Endothelial cell of umbilical vein (primary cell): Measurements from ENCODE around the gene SOX13. TPM values are rescaled to one million over a fixed set of nuclear protein-coding genes. Genes with fewer than 3 reads are reported as not detected.
A peak's percentile ranks its signal among the peaks of the same experiment; 100 is the strongest.
"Not testable (repeated sequence)": the region's sequence is repeated elsewhere in the genome, so short reads cannot be mapped to it uniquely, and the experiment has no call there.

Source experiments
- BruUV-seq: library from RNA; stranded (reverse); fragments of 400-500 nt; replicated peaks from 2 replicates; lab custom pipeline; 2021; lab: Mats Ljungman, UMichigan
- CTCF ChIA-PET: fragments of 300-600, 350-600 bp; sonication (Branson Sonifier 250); formaldehyde crosslinking; loops from one replicate; lab custom pipeline; 2021; ENCODE audit warnings: antibody characterized with exemption, inconsistent platforms; lab: Charles Lee
- POLR2A ChIA-PET: fragments of 300-600, 350-600 bp; sonication (Branson Sonifier 250); formaldehyde crosslinking; loops from one replicate; lab custom pipeline; 2021; ENCODE audit warnings: antibody characterized with exemption, inconsistent platforms; lab: Charles Lee
- DNase-seq: peaks from one replicate; pipeline ENCODE4 v3.0.0-alpha.2; 2011; ENCODE audit warnings: low read depth, low spot score
- FAIRE-seq: peaks from 2 replicates; lab custom pipeline; 2011; peaks lifted over from hg19 to GRCh38; lab: Jason Lieb, UNC
- H2AFZ ChIP-seq: 2 replicates; pipeline ENCODE4 v1.6.0; 2012; ENCODE audit warnings: low read depth, low read length, control low read depth, inconsistent platforms
- H3K27ac ChIP-seq: 2 replicates; pipeline ENCODE4 v1.5.1; 2011; ENCODE audit warnings: low read depth, mild to moderate bottlenecking, control low read depth, low read length, moderate library complexity; ENCODE audit not compliant: insufficient read depth
- H3K27me3 ChIP-seq, 2 experiments: 2 replicates each; pipeline versions ENCODE4 v1.6.0 to v1.6.1; 2011; ENCODE audit warnings: low read length in 2 of 2, mixed read lengths in 1 of 2; ENCODE audit not compliant: control insufficient read depth in 2 of 2, insufficient read depth in 2 of 2
- H3K36me3 ChIP-seq, 2 experiments: 2 replicates in 1 of 2; 3 replicates in 1 of 2; pipeline ENCODE4 v1.5.1; 2011; ENCODE audit warnings: low read length in 2 of 2, mild to moderate bottlenecking in 1 of 2, moderate library complexity in 1 of 2; ENCODE audit not compliant: control insufficient read depth in 2 of 2, insufficient read depth in 2 of 2; ENCODE audit errors: extremely low read depth in 1 of 2
- H3K4me1 ChIP-seq: 3 replicates; pipeline ENCODE4 v1.5.1; 2011; ENCODE audit warnings: mild to moderate bottlenecking, low read length; ENCODE audit not compliant: control insufficient read depth, insufficient read depth; ENCODE audit errors: extremely low read depth
- H3K4me2 ChIP-seq: 2 replicates; pipeline ENCODE4 v1.6.1; 2011; ENCODE audit warnings: low read length, control low read depth, mixed read lengths; ENCODE audit not compliant: insufficient read depth
- H3K4me3 ChIP-seq, 3 experiments: fragments of 200-600 bp in 1 of 3; sonication (generic), shearing (Covaris generic) in 1 of 3; replicated peaks in 1 of 3; 2 replicates each; pipeline ENCODE4 v1.5.1; 2011 to 2016; ENCODE audit warnings: control low read depth in 3 of 3, low read length in 3 of 3, mild to moderate bottlenecking in 2 of 3, inconsistent platforms in 1 of 3, low read depth in 1 of 3, moderate library complexity in 1 of 3; ENCODE audit not compliant: insufficient read depth in 1 of 3
- H3K79me2 ChIP-seq: 2 replicates; pipeline ENCODE4 v1.6.0; 2012; ENCODE audit warnings: low read length, inconsistent platforms; ENCODE audit not compliant: control insufficient read depth, insufficient read depth
- H3K9ac ChIP-seq: replicated peaks from 2 replicates; pipeline ENCODE3; 2011; ENCODE audit warnings: low read length, control low read depth; ENCODE audit not compliant: insufficient read depth; ENCODE audit errors: extremely low read depth
- H3K9me1 ChIP-seq: replicated peaks from 3 replicates; pipeline ENCODE4 v1.6.0; 2011; ENCODE audit warnings: mild to moderate bottlenecking, low read length; ENCODE audit not compliant: control insufficient read depth, insufficient read depth; ENCODE audit errors: extremely low read depth
- H3K9me3 ChIP-seq: replicated peaks from 2 replicates; pipeline ENCODE4 v1.5.1; 2012; ENCODE audit warnings: low read length, inconsistent platforms; ENCODE audit not compliant: control insufficient read depth, insufficient read depth
- H4K20me1 ChIP-seq: replicated peaks from 2 replicates; pipeline ENCODE3; 2011; ENCODE audit warnings: mild to moderate bottlenecking, low read length; ENCODE audit not compliant: control insufficient read depth, insufficient read depth; ENCODE audit errors: extremely low read depth
- GATA2 ChIP-seq: IDR thresholded peaks from 2 replicates; pipeline ENCODE4 v1.7.0; 2011; ENCODE audit warnings: low read depth, mild to moderate bottlenecking, moderate library complexity, mixed read lengths, low read length; ENCODE audit not compliant: insufficient read length, insufficient read depth
- MYC ChIP-seq: IDR thresholded peaks from one replicate; pipeline ENCODE4 v1.6.1; 2011; ENCODE audit warnings: mild to moderate bottlenecking, low read depth, low read length
- dilution Hi-C: fragments of 300-500 bp; cut with MboI; formaldehyde crosslinking; loops from one replicate; pipeline ENCODE4 v1.15.0; 2019; ENCODE audit warnings: low sequenced_read_pairs; ENCODE audit not compliant: extremely low pct_ligation_motif_present
- intact Hi-C: fragments of 100-400 bp; cut with micrococcal nuclease; formaldehyde crosslinking; loops from one replicate; pipeline ENCODE4 v1.10.0; 2022
- polyA plus RNA-seq, 4 experiments: library from polyadenylated mRNA; depleted of rRNA in 3 of 4; stranded (reverse) in 3 of 4; unstranded in 1 of 4; fragments of >200 nt; gene quantifications; 2 replicates each; pipeline versions ENCODE4 v1.2.1 to v1.2.3, GENCODE V29; 2011 to 2012; ENCODE audit warnings: missing spikeins in 1 of 4
- total RNA-seq: library from RNA; stranded (reverse); gene quantifications from 2 replicates; pipeline ENCODE4 v1.2.3, GENCODE V29; 2021

The SOX13 gene
- total and polyA plus RNA-seq, 2 donors (not counting 3 experiments of a cell fraction or from before 2014, with no cell fraction given): 40.8 to 57.7 TPM

- H2AFZ ChIP-seq, H4K20me1 ChIP-seq, H3K9me1 ChIP-seq, H3K4me2 ChIP-seq, POLR2A ChIA-PET, dilution Hi-C loops, H3K4me3 ChIP-seq, H3K9ac ChIP-seq, H3K27ac ChIP-seq, BruUV-seq, H3K27me3 ChIP-seq, DNase-seq, FAIRE-seq, H3K36me3 ChIP-seq, intact Hi-C loops, H3K9me3 ChIP-seq: not testable (repeated sequence)
- Histone ChIP-seq H3K4me1 (peaks cover 38% of the 10 kb centered on the region), H3K79me2 (peaks cover 23% of the 10 kb centered on the region)
- CTCF ChIA-PET: interaction anchor here (0.6 to 6.8 kb wide), 5 partner anchors 9 to 453 kb away, joined by 3 to 50 read pairs (median 4); no protein-coding TSS in a partner anchor
Observed at GRCh38 chr1:204099754-204100153, 26.8 kb downstream of the SOX13 start.

- Histone ChIP-seq H3K27me3 (no peaks in the 10 kb centered on the region), H3K27ac (peak overlapping the region; percentile 1), H3K9ac (no peak overlapping the region), H4K20me1 (no peaks in the 10 kb centered on the region), H2AFZ (peak overlapping the region; percentile 4), H3K4me2 (peak overlapping the region; percentile 54), H3K36me3 (no peaks in the 10 kb centered on the region), H3K79me2 (peaks cover 17% of the 10 kb centered on the region), H3K9me3 (no peaks in the 10 kb centered on the region), H3K9me1 (no peaks in the 10 kb centered on the region), H3K4me3 (no peak overlapping the region), H3K4me1 (peaks cover 37% of the 10 kb centered on the region)
- BruUV-seq: no TSS peak
- DNase-seq (peak; percentile 64), FAIRE-seq (peak; percentile 80)
- intact Hi-C loops (no loop called here), dilution Hi-C loops (no loop called here)
- CTCF ChIA-PET: interaction anchor here (0.7 to 6.8 kb wide), 6 partner anchors 9 to 231 kb away, joined by 3 to 50 read pairs (median 4); no protein-coding TSS in a partner anchor
- POLR2A ChIA-PET: no interaction called here
- TF ChIP-seq GATA2: peak; percentile 74
- TF ChIP-seq MYC: no peak
Observed at GRCh38 chr1:204102029-204102611, 29.2 kb downstream of the SOX13 start.
